Measurements from ENCODE around the gene FBXO8.

DNA sequence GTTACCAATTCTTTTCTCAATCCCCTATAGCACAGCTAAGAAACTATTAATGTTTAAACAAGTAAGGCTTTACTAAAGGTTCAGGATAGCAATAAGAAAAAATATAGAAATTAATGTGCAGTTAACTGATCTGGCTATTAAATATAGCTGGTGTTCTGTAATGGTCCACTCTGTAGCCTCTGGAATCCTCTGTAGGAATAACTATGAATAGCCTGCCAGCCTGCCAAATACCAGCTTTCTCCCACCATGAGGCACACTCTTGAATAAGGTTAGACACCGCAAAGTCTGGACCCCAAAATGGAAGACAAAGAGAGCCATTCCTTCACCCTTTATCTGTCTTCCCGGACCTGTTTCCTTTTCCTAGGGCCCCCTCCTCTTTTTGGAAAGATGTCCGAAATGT is 30.8 kb upstream of the FBXO8 start:
- TF ChIP-seq POLR2A (IDR thresholded peaks at IDR 0.05) (no peak), CTCF (IDR thresholded peaks at IDR 0.05) (no peak)
